MM.1S (cell line): Measurements from ENCODE around the gene PLGRKT.
"Not testable (repeated sequence)": the region's sequence is repeated elsewhere in the genome, so short reads cannot be mapped to it uniquely, and the experiment has no call there.

Experiments
- DNase-seq: peaks from one replicate; pipeline ENCODE4 v3.0.0-alpha.2; 2015
- H2AFZ ChIP-seq: fragments of 300-600 bp; sonication (generic); 2 replicates; pipeline ENCODE4 v1.6.0; 2016; ENCODE audit warnings: antibody characterized with exemption, low read length
- H3F3A ChIP-seq: fragments of 300-600 bp; sonication (generic); 2 replicates; pipeline ENCODE4 v1.6.1; 2016; ENCODE audit warnings: mild to moderate bottlenecking, antibody characterized with exemption, low read length, moderate library complexity, mixed read lengths; ENCODE audit not compliant: insufficient read depth
- H3K27ac ChIP-seq: fragments of 300-600 bp; sonication (generic); 2 replicates; pipeline ENCODE4 v1.5.1; 2016; ENCODE audit warnings: mild to moderate bottlenecking, low read length
- H3K27me3 ChIP-seq: fragments of 300-600 bp; sonication (generic); replicated peaks from 2 replicates; pipeline ENCODE4 v1.6.0; 2016; ENCODE audit warnings: low read length; ENCODE audit not compliant: insufficient read depth
- H3K36me3 ChIP-seq: fragments of 300-600 bp; sonication (generic); replicated peaks from 2 replicates; pipeline ENCODE4 v1.6.1; 2016; ENCODE audit warnings: mild to moderate bottlenecking, low read length, mixed read lengths; ENCODE audit not compliant: insufficient read depth
- H3K4me1 ChIP-seq: fragments of 300-600 bp; sonication (generic); 2 replicates; pipeline ENCODE4 v1.6.1; 2016; ENCODE audit warnings: low read length, mixed read lengths
- H3K4me2 ChIP-seq: fragments of 300-600 bp; sonication (generic); 2 replicates; pipeline ENCODE4 v1.6.0; 2016; ENCODE audit warnings: low read depth, low read length
- H3K4me3 ChIP-seq: fragments of 300-600 bp; sonication (generic); 2 replicates; pipeline ENCODE4 v1.5.1; 2016; ENCODE audit warnings: low read length, mixed read lengths
- H3K79me2 ChIP-seq: fragments of 300-600 bp; sonication (generic); 2 replicates; pipeline ENCODE4 v1.6.1; 2016; ENCODE audit warnings: mixed run types, low read length, mixed read lengths
- H3K9ac ChIP-seq: fragments of 300-600 bp; sonication (generic); 2 replicates; pipeline ENCODE4 v1.6.1; 2016; ENCODE audit warnings: low read length, mixed read lengths
- H3K9me2 ChIP-seq: fragments of 300-600 bp; sonication (generic); replicated peaks from 2 replicates; pipeline ENCODE4 v1.6.1; 2016; ENCODE audit warnings: mild to moderate bottlenecking, low read length, mixed read lengths; ENCODE audit not compliant: insufficient read depth
- H3K9me3 ChIP-seq: fragments of 300-600 bp; sonication (generic); replicated peaks from 2 replicates; pipeline ENCODE4 v1.6.1; 2016; ENCODE audit warnings: mild to moderate bottlenecking, low read length, mixed read lengths; ENCODE audit not compliant: insufficient read depth
- H4K20me1 ChIP-seq: fragments of 300-600 bp; sonication (generic); 2 replicates; pipeline ENCODE4 v1.6.1; 2016; ENCODE audit warnings: mild to moderate bottlenecking, low read length, moderate library complexity, mixed read lengths; ENCODE audit not compliant: insufficient read depth
- CTCF ChIP-seq: fragments of 300-600 bp; sonication (generic); IDR thresholded peaks from 2 replicates; pipeline ENCODE4 v1.5.1; 2016; ENCODE audit warnings: antibody characterized with exemption, low read length, mixed read lengths
- EZH2 ChIP-seq: fragments of 300-600 bp; sonication (generic); optimal IDR thresholded peaks from 2 replicates; pipeline ENCODE3; 2017; ENCODE audit warnings: low read depth, mild to moderate bottlenecking, antibody characterized with exemption, low read length, mixed read lengths
- EZH2phosphoT487 ChIP-seq: fragments of 300-600 bp; sonication (generic); IDR thresholded peaks from 2 replicates; pipeline ENCODE4 v1.6.1; 2018; ENCODE audit warnings: antibody characterized with exemption, low read length

Gene PLGRKT

GRCh38 chr9:5480919-5481318 is 43.2 kb upstream of the PLGRKT start:
- Histone ChIP-seq H3K27ac (no peak overlapping the region), H4K20me1 (no peaks in the 10 kb centered on the region), H3K9me3 (no peaks in the 10 kb centered on the region), H3K36me3 (no peaks in the 10 kb centered on the region), H2AFZ (no peak overlapping the region), H3K27me3 (no peaks in the 10 kb centered on the region), H3K4me1 (no peaks in the 10 kb centered on the region), H3K9ac (no peak overlapping the region), H3K4me2 (no peak overlapping the region), H3F3A (no peaks in the 10 kb centered on the region), H3K79me2 (no peaks in the 10 kb centered on the region), H3K4me3 (no peak overlapping the region), H3K9me2 (no peaks in the 10 kb centered on the region)
- no peak for TF ChIP-seq EZH2
- no peak for TF ChIP-seq CTCF
- no peak for TF ChIP-seq EZH2phosphoT487
- DNase-seq: no peak

GRCh38 chr9:5479994-5480694 is 42.4 kb upstream of the PLGRKT start:
- H4K20me1 ChIP-seq: no peaks in the 10 kb centered on the region
- H3F3A ChIP-seq: no peaks in the 10 kb centered on the region
- no peaks in the 10 kb centered on the region for H3K4me1 ChIP-seq
- H3K4me2 ChIP-seq: no peak overlapping the region
- H3K79me2 ChIP-seq: no peaks in the 10 kb centered on the region
- H3K9me3 ChIP-seq: no peaks in the 10 kb centered on the region
- TF ChIP-seq CTCF (no peak), EZH2phosphoT487 (no peak), EZH2 (no peak)
- H3K27me3 ChIP-seq: no peaks in the 10 kb centered on the region
- H3K36me3 ChIP-seq: no peaks in the 10 kb centered on the region
- no peak overlapping the region for H3K9ac ChIP-seq
- no peak for DNase-seq
- no peaks in the 10 kb centered on the region for H3K9me2 ChIP-seq
- H2AFZ ChIP-seq: no peak overlapping the region
- no peak overlapping the region for H3K27ac ChIP-seq
- H3K4me3 ChIP-seq: no peak overlapping the region

GRCh38 chr9:5478206-5478605 is 40.5 kb upstream of the PLGRKT start:
- no peak overlapping the region for H3K9ac ChIP-seq
- H3K4me1 ChIP-seq: no peaks in the 10 kb centered on the region
- H3K79me2 ChIP-seq: no peaks in the 10 kb centered on the region
- H2AFZ ChIP-seq: no peak overlapping the region
- H4K20me1 ChIP-seq: no peaks in the 10 kb centered on the region
- H3K36me3 ChIP-seq: no peaks in the 10 kb centered on the region
- DNase-seq: no peak
- no peaks in the 10 kb centered on the region for H3K9me2 ChIP-seq
- no peak overlapping the region for H3K4me2 ChIP-seq
- no peak overlapping the region for H3K4me3 ChIP-seq
- no peaks in the 10 kb centered on the region for H3F3A ChIP-seq
- no peak overlapping the region for H3K27ac ChIP-seq
- no peaks in the 10 kb centered on the region for H3K27me3 ChIP-seq
- TF ChIP-seq EZH2phosphoT487 (no peak), CTCF (no peak), EZH2 (no peak)
- no peaks in the 10 kb centered on the region for H3K9me3 ChIP-seq

- not testable (repeated sequence) for DNase-seq, H3K27me3 ChIP-seq, H3K4me3 ChIP-seq, H3K36me3 ChIP-seq, H3K4me1 ChIP-seq, H3K9me3 ChIP-seq, H2AFZ ChIP-seq, H4K20me1 ChIP-seq, H3K9ac ChIP-seq, H3K79me2 ChIP-seq, H3K27ac ChIP-seq, H3K9me2 ChIP-seq, H3K4me2 ChIP-seq, H3F3A ChIP-seq
These were observed 37.9 kb upstream of the PLGRKT start for GRCh38 chr9:5475611-5476010.
